Gastrocnemius medialis (tissue), 4 donors: ENCODE measurements around the gene DHRS7B. TPM values are rescaled to one million over a fixed set of nuclear protein-coding genes. Genes with fewer than 3 reads are reported as not detected.
"Not testable (repeated sequence)": the region's sequence is repeated elsewhere in the genome, so short reads cannot be mapped to it uniquely, and the experiment has no call there.

Experiments used
- ATAC-seq, 2 donors: fragments of 150-250 bp; one replicate each; pipeline ENCODE4 v1.9.1; 2016
- DNase-seq, 2 donors: peaks; one replicate each; pipeline ENCODE4 v3.0.0-alpha.2; 2019
- H3K27ac ChIP-seq, 4 donors: fragments of 200-600 bp; sonication (generic); 1 replicate in 1 of 4; 2 replicates in 3 of 4; pipeline ENCODE4 v1.5.1; 2016 to 2018; ENCODE audit warnings: mild to moderate bottlenecking in 2 of 4, moderate library complexity in 1 of 4
- H3K27me3 ChIP-seq, 3 donors: fragments of 200-600 bp; sonication (generic) in 2 of 3; 1 replicate in 1 of 3; 2 replicates in 2 of 3; pipeline versions ENCODE4 v1.5.1 to v1.6.0; 2016 to 2019; ENCODE audit warnings: mild to moderate bottlenecking in 1 of 3, moderate library complexity in 1 of 3
- H3K36me3 ChIP-seq, 2 donors: fragments of 200-600 bp; sonication (generic) in 1 of 2; one replicate each; pipeline ENCODE4 v1.5.1; 2017 to 2018
- H3K4me1 ChIP-seq, 2 donors: fragments of 200-600 bp; sonication (generic) in 1 of 2; one replicate each; pipeline ENCODE4 v1.5.1; 2016 to 2017; ENCODE audit warnings: mild to moderate bottlenecking in 2 of 2
- H3K4me3 ChIP-seq, 4 donors: fragments of 200-600 bp; sonication (generic) in 3 of 4; 1 replicate in 1 of 4; 2 replicates in 3 of 4; pipeline ENCODE4 v1.5.1; 2016 to 2019; ENCODE audit warnings: mild to moderate bottlenecking in 2 of 4
- H3K9me3 ChIP-seq, 3 donors: fragments of 200-600 bp; sonication (generic) in 2 of 3; 1 replicate in 1 of 3; 2 replicates in 2 of 3; pipeline ENCODE4 v1.5.1; 2016 to 2019
- CTCF ChIP-seq, 5 experiments: fragments of 450-650 bp in 3 of 5; fragments of 200-600 bp in 2 of 5; sonication (generic) in 2 of 5; IDR thresholded peaks in 4 of 5; conservative IDR thresholded peaks in 1 of 5; 1 replicate in 4 of 5; 2 replicates in 1 of 5; pipeline ENCODE4 v1.5.1; 2016 to 2019; ENCODE audit warnings: antibody characterized with exemption in 5 of 5, mild to moderate bottlenecking in 3 of 5, moderate library complexity in 3 of 5
- POLR2A ChIP-seq, 2 donors: fragments of 450-650 bp; IDR thresholded peaks; one replicate each; pipeline ENCODE4 v1.6.1; 2017; ENCODE audit warnings: antibody characterized with exemption in 2 of 2, mild to moderate bottlenecking in 2 of 2, moderate library complexity in 2 of 2
- in situ Hi-C, 4 donors: fragments of 200-750 bp; cut with MboI; loops; one replicate each; pipeline versions ENCODE4 v1.15.0 to v1.8.0; 2017; ENCODE audit warnings: low sequenced_read_pairs in 4 of 4
- intact Hi-C: fragments of 100-400 bp; cut with DNase I; formaldehyde crosslinking; loops from one replicate; pipeline ENCODE4 v1.15.1; 2023; ENCODE audit warnings: low total_unique reads
- total RNA-seq, 4 donors: library from RNA; depleted of rRNA; stranded (reverse); fragments of >200 nt; gene quantifications; one replicate each; pipeline versions ENCODE4 v1.1.0 to v1.2.3, GENCODE V29; 2016

DHRS7B gene
- total RNA-seq, 4 donors from 2014 or later: 35.7 to 73.2 (median 43.2) TPM

- no peaks in the 10 kb centered on the region for H3K36me3 ChIP-seq
- no peak overlapping the region for H3K4me3 ChIP-seq
- no peak for TF ChIP-seq CTCF (IDR thresholded peaks at IDR 0.05 in 4 of 5, conservative IDR thresholded peaks at IDR 0.05 in 1 of 5)
- TF ChIP-seq POLR2A (IDR thresholded peaks at IDR 0.05): no peak
- ATAC-seq (no peak), DNase-seq (no peak)
- peaks cover 18 to 19% of the 10 kb centered on the region in 2 donors for H3K4me1 ChIP-seq
- H3K27ac ChIP-seq: peak overlapping the region in 1 of 4 donors; percentile 6
- H3K27me3 ChIP-seq: no peaks in the 10 kb centered on the region
- in situ Hi-C loops (loop anchor here in 1 of 4 donors (10.0 kb wide), 1 partner anchor 93 kb away; the partner anchor contains the start of gene DHRS7B), intact Hi-C loops (no loop called here)
- no peaks in the 10 kb centered on the region for H3K9me3 ChIP-seq
Measured at GRCh38 chr17:21218101-21218500, 91.3 kb downstream of the DHRS7B start.

- in situ Hi-C loops (loop anchor here in 1 of 4 donors (10.0 kb wide), 1 partner anchor 94 kb away; the partner anchor contains the start of gene DHRS7B), intact Hi-C loops (no loop called here)
- TF ChIP-seq CTCF (IDR thresholded peaks at IDR 0.05 in 4 of 5, conservative IDR thresholded peaks at IDR 0.05 in 1 of 5) (no peak), POLR2A (IDR thresholded peaks at IDR 0.05) (no peak)
- peaks cover 15 to 16% of the 10 kb centered on the region in 2 donors for H3K4me1 ChIP-seq
- H3K36me3 ChIP-seq: no peaks in the 10 kb centered on the region
- ATAC-seq: no peak
- no peaks in the 10 kb centered on the region for H3K9me3 ChIP-seq
- no peak overlapping the region for H3K4me3 ChIP-seq
- no peak overlapping the region for H3K27ac ChIP-seq
- H3K27me3 ChIP-seq: no peaks in the 10 kb centered on the region
- DNase-seq: no peak
Measured at GRCh38 chr17:21218831-21219380, 92.1 kb downstream of the DHRS7B start.

- no peak for TF ChIP-seq POLR2A (IDR thresholded peaks at IDR 0.05)
- ATAC-seq (peak; percentile 18 to 55), DNase-seq (no peak)
- H3K4me1 ChIP-seq: peaks cover 4% of the 10 kb centered on the region in 2 donors
- no peaks in the 10 kb centered on the region for H3K9me3 ChIP-seq
- H3K27ac ChIP-seq: no peak overlapping the region
- intact Hi-C loops (no loop called here), in situ Hi-C loops (loop anchor here in 1 of 4 donors (10.0 kb wide), 1 partner anchor 98 kb away; the partner anchor contains the start of gene DHRS7B)
- no peaks in the 10 kb centered on the region for H3K36me3 ChIP-seq
- H3K27me3 ChIP-seq: no peaks in the 10 kb centered on the region
- H3K4me3 ChIP-seq: no peak overlapping the region
Measured at GRCh38 chr17:21223086-21223485, 96.3 kb downstream of the DHRS7B start.

GRCh38 chr17:21227277-21227676 lies 100.5 kb downstream of the DHRS7B start:
- intact Hi-C loops, H3K36me3 ChIP-seq, H3K9me3 ChIP-seq, DNase-seq, ATAC-seq, H3K27me3 ChIP-seq, H3K27ac ChIP-seq, H3K4me3 ChIP-seq: not testable (repeated sequence)
- peaks cover 0 to 12% of the 10 kb centered on the region in 2 donors for H3K4me1 ChIP-seq
- in situ Hi-C loops: loop anchor here in 2 of 4 donors (10.0 to 25.0 kb wide), 2 partner anchors 90 to 102 kb away; partner anchors contain the start of gene DHRS7B (in 2 of the 2)

GRCh38 chr17:21228111-21228510 lies 101.3 kb downstream of the DHRS7B start:
- no peak for TF ChIP-seq CTCF (IDR thresholded peaks at IDR 0.05 in 4 of 5, conservative IDR thresholded peaks at IDR 0.05 in 1 of 5)
- TF ChIP-seq POLR2A (IDR thresholded peaks at IDR 0.05): no peak
- Histone ChIP-seq H3K36me3 (no peaks in the 10 kb centered on the region), H3K27me3 (no peaks in the 10 kb centered on the region), H3K4me1 (peaks cover 0 to 12% of the 10 kb centered on the region in 2 donors), H3K4me3 (no peak overlapping the region), H3K27ac (peak overlapping the region in 1 of 4 donors; percentile 24), H3K9me3 (no peaks in the 10 kb centered on the region)
- in situ Hi-C loops (loop anchor here in 2 of 4 donors (10.0 to 25.0 kb wide), 2 partner anchors 91 to 103 kb away; partner anchors contain the start of gene DHRS7B (in 2 of the 2)), intact Hi-C loops (no loop called here)
- DNase-seq (no peak), ATAC-seq (peak in 1 of 2 donors; percentile 4)
